CD4-positive, alpha-beta T cell treated with Interferon gamma for 1 hour (primary cell): ENCODE results near the gene POU2AF3.

Source experiments
- DNase-seq: peaks from one replicate; pipeline ENCODE4 v3.0.0-alpha.2; 2020

POU2AF3 gene

DNA sequence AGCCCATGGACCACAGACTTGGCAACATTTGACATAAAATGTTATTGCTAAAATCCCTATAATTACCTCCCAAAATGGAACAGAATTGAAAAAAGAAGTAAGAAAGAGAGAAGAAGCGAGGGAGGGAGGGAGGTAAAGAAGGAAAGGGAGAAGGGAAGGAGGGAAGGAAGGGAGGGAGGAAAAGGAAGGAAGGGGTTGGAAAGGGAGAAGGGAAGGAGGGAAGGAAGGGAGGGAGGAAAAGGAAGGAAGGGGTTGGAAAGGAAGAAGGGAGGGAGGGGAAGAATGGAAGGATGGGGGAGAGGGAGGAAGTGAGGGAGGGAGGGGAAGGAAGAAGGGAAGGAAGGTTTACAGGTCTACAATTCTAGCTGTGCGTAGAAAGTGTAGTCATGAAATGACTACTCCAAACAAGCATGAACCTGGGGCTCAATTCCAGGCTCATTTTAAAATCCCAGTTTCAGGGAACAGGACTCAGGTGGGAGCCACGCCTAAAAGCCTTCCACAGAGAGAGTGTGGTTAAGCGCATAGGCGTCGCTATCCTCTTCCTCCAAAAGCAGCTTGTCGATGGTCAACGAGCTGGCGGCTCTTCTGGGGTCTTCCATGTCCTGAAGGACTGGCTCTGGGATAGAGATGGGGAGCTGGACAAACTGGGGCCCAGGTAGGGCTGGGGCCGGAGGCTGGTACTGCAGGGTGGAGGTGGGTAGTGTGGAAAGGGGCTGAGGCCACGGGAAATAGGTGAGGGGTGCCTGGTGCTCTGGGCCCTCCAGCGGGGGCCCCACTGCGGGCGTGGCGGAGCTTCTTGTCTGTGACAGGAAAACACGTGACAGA, 55.6 kb downstream of the POU2AF3 start:
- no peak for DNase-seq

DNA sequence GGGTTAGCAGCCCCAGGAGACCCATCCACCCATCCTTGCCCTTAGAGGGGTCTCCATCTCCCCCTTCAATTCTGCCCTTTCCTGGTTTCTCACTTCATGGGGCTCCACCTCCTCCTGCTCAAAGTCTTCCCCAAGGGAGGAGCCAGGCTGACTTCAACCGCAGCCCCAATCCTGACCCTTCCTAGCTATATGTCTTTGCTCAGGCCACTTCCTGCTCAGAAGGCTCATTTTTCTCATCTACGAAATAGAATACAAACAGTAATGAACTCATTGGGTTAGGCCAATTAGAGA, 56.2 kb downstream of the POU2AF3 start:
- DNase-seq = no peak

- DNase-seq = no peak
Measured at GRCh38 chr11:111355101-111355500, 56.8 kb downstream of the POU2AF3 start.

- DNase-seq = no peak
Measured at GRCh38 chr11:111355956-111356659, 57.8 kb downstream of the POU2AF3 start.

GRCh38 chr11:111356660-111357048, 58.3 kb downstream of the POU2AF3 start:
- no peak for DNase-seq

DNA sequence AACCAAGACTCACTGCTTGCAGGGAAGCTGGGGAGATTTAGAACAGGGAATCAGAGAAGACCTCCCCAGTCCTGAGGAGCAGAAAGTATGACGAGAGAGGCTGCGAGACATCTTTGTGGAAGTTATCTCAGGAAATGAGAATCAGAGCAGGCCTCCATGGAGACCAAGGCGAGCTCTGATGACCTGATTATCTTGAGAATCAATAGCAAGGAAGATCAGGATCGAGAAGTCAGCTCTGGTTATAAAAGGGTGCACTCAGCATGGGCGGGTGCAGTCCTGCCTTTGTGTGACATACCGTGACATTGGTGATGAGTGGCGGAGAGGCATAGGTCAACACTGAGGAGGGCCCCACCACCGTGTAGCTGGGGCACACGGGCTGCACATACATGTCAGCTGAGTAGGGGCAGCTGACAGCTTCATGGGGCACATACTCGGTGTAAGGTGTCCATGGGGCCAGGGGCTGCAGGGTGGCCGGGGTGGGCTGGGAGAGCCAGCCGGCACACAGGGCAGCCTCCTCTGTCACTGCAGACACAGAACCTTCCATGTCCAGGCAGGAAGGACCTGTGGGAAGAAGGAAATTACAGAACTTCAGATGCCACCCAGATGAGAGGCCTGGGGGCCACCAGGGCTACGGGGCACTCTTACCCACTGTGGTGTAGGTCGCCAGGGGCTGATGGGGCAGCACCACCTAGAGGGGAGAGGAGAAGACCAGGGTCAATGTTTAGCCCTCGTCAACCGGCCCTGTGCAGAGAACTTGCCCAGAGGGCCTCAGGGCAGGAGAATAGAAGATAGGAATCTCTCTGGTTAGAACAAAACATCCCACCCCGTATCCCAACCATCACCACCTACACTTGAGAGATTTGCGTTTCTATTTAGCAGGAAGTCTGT, 59.0 kb downstream of the POU2AF3 start:
- no peak for DNase-seq
